ENCODE results near the gene SMYD2.

SMYD2 gene

GRCh38 chr1:214281021-214281719 is at the start of gene SMYD2:
SMYD2 (plus strand) TSS chr1:214281159; CDS start chr1:214281255, 96 bp downstream.
- DNase-seq = peak; percentile 65

DNA sequence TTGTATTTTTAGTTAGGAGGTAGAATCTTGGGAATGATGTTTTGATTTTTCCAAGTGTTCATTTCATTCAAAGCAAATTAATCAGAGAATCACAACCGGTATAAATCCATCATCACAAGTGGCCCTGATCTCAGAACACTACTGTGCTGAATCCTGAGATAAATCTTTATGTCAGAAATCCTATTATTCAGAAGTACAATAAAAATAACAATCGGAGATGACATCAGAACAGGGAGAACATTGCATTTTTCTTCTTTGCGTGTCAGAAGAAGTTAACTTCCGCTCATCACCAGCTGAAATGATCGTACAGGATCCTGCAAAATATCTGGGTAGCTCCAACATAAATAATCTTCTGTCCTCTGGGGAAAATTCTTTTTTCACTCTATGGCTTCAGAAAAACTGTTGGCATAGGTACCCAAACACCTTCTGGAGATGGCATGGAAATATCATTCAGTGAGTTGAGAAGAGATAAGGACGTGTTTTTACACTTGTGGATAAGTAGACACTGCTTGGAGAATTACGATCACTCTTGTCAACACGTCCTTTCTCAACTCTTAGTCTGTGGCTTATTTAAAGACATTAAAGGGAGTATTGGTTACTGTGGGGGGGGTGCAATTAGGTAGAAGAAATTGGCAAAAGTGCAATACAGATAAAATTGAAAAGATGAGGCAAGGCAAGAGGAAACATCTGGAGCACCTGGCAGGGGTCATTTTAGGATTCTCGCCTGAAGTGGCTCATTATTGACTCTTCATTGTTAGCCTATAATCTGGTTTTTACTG is 46.9 kb upstream of the SMYD2 start:
- peak; percentile 85 for DNase-seq

- peak; percentile 85 for DNase-seq
These were observed 46.3 kb upstream of the SMYD2 start for GRCh38 chr1:214234635-214235025.

- no peak for DNase-seq
These were observed 44.5 kb upstream of the SMYD2 start for GRCh38 chr1:214236477-214236876.

GRCh38 chr1:214241060-214241459 is 39.9 kb upstream of the SMYD2 start:
- no peak for DNase-seq

DNA sequence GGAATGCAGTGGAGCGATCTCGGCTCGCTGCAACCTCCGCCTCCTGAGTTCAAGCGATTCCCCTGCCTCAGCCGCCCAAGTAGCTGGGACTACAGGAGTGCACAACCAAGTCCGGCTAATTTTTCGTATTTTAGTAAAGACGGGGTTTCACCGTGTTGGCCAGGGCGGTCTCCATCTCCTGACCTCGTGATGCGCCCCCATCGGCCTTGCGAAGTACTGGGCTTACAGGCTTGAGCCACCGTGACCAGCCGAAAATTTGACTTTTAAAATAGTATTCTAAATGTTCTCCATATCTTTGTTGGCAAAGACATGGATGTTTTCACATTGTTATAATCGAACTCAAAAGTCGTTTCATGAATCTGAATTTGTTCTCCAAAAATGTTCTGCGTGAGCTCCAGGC is 36.7 kb upstream of the SMYD2 start:
- no peak for DNase-seq

- DNase-seq = no peak
These were observed 36.1 kb upstream of the SMYD2 start for GRCh38 chr1:214244841-214245240.

DNA sequence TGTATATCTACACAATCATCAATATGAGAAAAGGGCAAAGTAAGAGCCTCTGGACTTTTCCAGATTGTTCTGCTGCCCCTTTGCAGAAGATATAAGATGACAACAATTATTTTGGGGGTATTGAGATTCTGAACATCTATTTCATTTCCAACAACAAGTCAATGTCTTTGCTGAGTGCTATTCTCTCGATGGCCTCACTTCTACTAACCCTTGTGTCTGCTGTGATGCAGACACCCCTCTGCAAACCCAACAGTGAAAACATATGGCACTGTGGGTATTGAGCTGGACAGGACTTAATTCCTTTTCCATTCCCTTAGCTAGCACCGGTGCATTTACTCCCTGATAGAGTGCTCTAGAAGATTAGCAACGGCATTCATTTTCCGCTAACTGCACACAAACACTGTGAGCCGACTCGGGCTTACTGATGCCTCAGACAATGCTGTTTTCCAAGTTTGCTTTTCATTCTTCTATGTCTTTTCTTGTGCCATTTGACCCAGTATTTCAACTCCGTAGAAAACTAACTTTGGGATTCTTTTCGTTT is 33.4 kb upstream of the SMYD2 start:
- no peak for DNase-seq

DNA sequence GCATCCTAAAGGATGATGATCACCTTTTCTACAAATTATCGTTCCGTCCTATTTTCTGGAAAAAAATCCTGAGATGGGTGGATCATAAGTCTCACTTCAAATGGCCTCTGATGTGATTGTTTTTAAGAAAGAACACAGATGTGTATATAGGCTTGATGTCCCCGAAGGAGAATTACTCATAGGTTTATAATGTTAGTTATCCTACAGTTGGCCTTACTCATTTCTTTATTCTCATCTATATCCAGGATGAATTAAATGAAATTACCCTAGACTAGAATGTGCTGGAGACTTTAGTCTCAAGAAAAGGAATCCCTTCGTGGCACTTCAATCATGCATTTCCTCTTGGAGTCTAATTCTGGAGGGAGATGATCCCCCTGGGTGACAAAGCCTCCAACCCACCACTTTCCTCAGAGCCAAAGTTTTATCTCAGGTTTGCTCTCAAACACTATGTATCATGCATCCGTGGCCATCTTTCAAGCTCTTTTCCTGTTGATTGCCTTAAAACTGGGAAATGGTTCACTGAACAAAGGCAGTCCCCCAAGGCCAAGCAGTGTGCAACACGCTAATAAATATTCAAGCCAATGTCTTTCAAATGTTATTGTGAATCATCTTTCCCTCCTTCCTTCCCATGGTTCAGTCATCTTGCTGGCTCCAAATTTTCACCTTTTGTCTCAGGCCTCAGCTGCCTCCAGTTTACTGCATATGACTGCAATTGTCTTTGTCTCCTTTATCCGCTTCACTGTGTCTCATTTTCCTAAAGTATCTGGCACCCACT is 32.5 kb upstream of the SMYD2 start:
- DNase-seq = no peak

DNA sequence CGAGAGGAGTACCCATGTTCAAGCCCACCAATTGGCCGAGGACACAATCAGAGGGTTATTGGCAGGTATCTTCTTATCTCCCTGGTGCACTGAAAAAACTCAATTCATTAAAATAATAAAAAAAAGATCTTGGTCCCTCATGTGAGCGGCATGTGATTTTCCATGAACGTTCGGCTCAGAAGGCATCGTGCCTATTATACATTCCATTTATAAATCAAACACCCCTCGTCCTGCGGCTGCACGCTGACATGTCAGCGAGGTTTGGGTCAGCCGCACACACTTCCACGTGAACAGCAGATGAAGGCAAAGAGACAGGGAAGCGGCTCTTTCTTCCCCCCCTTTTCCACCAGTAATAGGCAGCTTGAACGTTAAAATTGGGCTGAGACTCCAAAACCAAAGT is 31.3 kb upstream of the SMYD2 start:
- no peak for DNase-seq

GRCh38 chr1:214251354-214251753 is 29.6 kb upstream of the SMYD2 start:
- DNase-seq = no peak

GRCh38 chr1:214255509-214255908 is 25.4 kb upstream of the SMYD2 start:
- no peak for DNase-seq

- DNase-seq = no peak
These were observed 21.5 kb upstream of the SMYD2 start for GRCh38 chr1:214259353-214259977.

DNA sequence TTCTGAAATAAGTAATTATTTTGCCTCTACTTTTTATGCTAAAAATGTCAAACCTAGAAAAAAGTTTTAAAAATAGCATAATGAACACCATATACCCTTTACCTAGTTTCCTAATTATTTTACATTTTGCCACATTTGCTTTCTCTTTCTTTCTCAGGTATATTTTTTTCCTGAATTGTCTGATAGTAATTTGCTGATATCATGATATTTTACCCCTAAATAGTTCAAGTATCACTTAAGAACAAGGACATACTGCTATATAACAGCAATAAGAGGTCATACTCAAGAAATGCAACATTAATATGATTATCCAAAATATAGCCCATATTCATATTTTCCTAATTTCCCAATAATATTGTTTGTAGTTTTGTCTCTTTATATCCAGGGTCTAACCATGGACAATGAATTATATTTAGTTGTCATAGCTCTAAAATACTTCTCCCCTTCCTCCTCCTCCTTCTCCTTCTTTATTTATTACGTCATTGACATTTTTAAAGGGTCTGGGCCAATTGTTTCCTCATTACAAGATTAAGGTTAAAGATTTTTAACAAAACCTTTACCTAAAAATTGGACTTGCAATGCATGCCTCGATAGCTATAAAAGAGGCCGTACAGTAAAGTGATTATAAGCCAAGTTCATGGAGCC is 20.3 kb upstream of the SMYD2 start:
- no peak for DNase-seq

- peak; percentile 55 for DNase-seq
These were observed 19.5 kb upstream of the SMYD2 start for GRCh38 chr1:214261206-214262123.

DNA sequence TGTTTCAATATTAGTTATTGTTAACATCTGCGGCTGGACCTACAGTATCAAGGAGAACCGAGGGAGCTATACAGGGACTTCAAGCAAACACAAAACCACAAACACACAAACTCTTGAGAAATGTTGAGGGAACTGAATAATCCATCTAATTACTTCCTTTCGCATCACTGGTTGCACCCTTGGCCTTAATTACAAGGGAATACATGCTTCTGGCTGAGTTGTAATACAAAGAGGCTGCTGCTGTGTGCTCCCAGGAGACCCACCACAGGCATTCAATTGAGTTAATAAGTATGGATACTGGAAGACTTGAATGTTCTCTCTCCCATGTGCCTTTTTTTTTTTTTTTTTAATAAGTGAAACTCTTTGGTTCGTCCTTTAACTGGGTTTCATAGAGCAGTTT is 16.8 kb upstream of the SMYD2 start:
- DNase-seq = peak; percentile 25

GRCh38 chr1:214264976-214265375 is 16.0 kb upstream of the SMYD2 start:
- DNase-seq = no peak

DNA sequence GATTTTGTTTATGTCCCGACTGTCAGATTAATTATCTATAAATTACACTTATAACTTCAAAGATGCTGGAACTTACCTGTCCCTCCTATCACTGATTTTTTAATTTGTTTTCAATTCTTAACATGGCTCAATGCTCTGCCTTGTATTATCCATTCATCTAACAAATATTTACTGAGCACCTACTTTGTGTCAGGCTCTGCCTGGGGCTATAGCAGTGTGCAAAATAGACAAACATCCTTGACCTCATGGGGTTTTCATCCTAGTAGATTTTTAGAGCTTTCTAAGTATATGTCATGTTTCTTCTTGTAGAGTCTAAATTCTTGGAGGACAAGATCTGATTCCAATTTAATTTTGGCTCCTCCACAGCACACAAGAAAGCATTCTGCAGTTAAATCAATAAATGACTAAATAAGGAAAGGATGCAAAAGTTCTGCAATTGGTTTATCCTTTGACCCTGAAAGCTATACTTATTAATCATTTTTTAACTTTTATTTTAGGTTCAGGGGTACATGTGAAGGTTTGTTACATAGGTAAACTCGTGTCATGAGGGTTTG is 10.8 kb upstream of the SMYD2 start:
- DNase-seq = no peak

DNA sequence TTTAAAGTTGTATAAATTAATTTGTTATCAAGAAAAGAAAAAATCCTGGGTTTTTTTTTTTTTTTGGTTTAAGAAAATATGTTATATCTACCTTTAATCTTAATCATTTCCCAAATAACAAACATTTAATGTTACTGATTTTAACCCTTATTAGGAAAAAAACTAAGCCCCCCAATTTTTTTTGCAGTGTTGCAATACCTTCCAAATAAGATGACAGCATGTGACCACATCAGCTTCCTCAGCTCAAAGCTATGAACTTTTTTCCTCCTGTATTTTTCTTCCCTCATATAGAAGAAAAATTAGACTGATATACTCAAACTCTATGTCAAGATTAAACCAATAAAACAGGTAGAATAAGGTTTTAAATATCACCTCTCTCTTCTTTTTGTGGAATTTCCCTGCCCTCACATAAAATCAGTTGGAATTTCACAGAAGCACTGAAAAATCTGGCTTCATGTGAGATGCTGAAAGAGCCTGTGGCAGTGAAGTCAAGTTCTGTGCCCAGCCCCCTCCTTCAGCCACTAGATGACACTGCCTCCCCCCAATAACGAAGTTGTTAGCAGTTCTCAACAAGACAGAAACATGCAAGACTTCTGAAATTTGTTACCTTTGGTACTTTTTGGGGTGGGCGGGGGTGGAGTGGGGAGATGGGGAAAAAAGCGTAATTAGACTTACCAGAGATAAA is 9.6 kb upstream of the SMYD2 start:
- no peak for DNase-seq

DNA sequence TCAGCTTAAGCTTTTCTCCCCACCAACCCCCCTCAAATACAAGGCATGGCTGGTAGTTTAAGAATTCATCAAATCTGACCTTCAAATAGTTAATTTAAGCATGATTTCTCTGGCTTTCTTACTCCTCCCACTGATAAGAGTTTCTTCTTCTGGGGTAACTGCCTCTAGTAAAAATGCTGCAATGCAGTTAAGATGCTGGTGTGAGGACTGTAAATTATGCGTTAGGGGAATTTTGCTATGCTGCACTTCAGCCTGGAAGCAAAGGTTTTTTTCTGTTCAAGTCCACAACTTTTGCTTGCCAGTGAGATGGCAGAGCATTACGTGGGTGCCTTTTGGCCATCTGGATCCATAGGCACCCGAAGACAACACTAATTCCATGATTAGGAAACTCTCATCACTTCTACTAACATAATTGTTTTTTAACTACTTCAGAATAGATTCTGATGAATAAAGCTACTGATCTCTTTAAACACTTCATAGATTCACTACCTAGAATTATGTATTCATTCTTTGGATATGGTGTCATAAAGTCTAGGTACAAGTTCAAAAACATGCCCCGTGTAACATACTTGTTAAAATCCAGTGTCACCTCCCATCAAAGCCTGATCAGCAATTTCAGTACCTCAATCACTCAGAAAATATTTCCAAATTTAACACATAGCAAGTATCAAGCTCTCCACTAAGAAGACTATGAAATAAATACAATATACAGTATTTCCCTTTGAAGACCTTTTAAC is 8.8 kb upstream of the SMYD2 start:
- DNase-seq = no peak
